ENCODE results near the gene CC2D2A. TPM values are rescaled to one million over a fixed set of nuclear protein-coding genes. Genes with fewer than 3 reads are reported as not detected.

Gene CC2D2A
- total and polyA plus RNA-seq, 2 of the 13 experiments (the other 11 are each of a cell fraction or from before 2014, with no cell fraction given) = 4.2 to 7.2 TPM

DNA sequence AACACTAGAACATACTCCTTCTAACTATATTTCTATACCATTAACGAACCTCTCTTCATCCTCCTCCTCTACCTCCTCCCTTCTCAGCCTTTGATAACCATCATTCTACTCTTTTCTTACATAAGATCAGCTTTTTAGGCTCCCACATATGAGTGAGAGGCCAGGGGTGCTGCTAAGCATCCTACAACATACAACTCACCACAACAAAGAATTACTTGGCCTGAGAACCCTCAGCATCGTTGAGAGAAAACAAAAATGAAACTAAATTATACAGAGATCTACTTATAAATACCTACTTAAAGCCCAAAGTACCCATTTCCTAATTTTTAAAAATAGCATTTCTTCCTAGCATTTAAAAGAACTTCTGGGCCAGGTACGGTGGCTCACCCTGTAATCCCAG lies 77.7 kb downstream of the CC2D2A start:
- Histone ChIP-seq H3K27me3 (ENCODE audit: control insufficient read depth in 1 of 2, insufficient read depth in 2 of 2, low read length in 2 of 2) (no peaks in the 10 kb centered on the region), H3K36me3 (replicated peaks in 1 of 2; ENCODE audit: control insufficient read depth in 1 of 2, insufficient read depth in 2 of 2, low read length in 2 of 2) (no peaks in the 10 kb centered on the region), H3K4me2 (ENCODE audit: low read depth, low read length) (no peak overlapping the region), H3K4me3 (replicated peaks in 1 of 3; ENCODE audit: insufficient read depth in 1 of 3, low read depth in 2 of 3, low read length in 3 of 3) (no peak overlapping the region), H3K9ac (ENCODE audit: insufficient read depth, low read depth, low read length) (no peak overlapping the region), H4K20me1 (ENCODE audit: insufficient read depth, low read length) (no peaks in the 10 kb centered on the region), H2AFZ (ENCODE audit: low read length) (no peak overlapping the region), H3K9me3 (ENCODE audit: low read length) (no peaks in the 10 kb centered on the region), H3K79me2 (ENCODE audit: insufficient read depth, low read length) (no peaks in the 10 kb centered on the region), H3K27ac (ENCODE audit: extremely low read length, insufficient read depth, low read length) (no peak overlapping the region), H3K4me1 (ENCODE audit: insufficient read depth, low read length) (peaks cover 19% of the 10 kb centered on the region)
- no peak for TF ChIP-seq HNRNPUL1 (IDR thresholded peaks at IDR 0.05; ENCODE audit: low read depth, low read length)
- TF ChIP-seq ZNF737 (CRISPR knock-in tag; IDR thresholded peaks at IDR 0.05; ENCODE audit: borderline replicate concordance) = no peak
- TF ChIP-seq ZNF230 (CRISPR knock-in tag; IDR thresholded peaks at IDR 0.05) = no peak
- TF ChIP-seq E2F5 (CRISPR knock-in tag; conservative IDR thresholded peaks at IDR 0.05) = no peak
- no peak for TF ChIP-seq MIER3 (CRISPR knock-in tag; IDR thresholded peaks at IDR 0.05; ENCODE audit: borderline replicate concordance)
- no peak for TF ChIP-seq ETV6 (CRISPR knock-in tag; conservative IDR thresholded peaks at IDR 0.05)
- TF ChIP-seq ZEB1 (IDR thresholded peaks at IDR 0.05; ENCODE audit: insufficient replicate concordance, low read depth) = no peak
- no peak for TF ChIP-seq ZBTB20 (CRISPR knock-in tag; IDR thresholded peaks at IDR 0.05; ENCODE audit: borderline replicate concordance, low read depth)
- TF ChIP-seq ZBTB38 (CRISPR knock-in tag; IDR thresholded peaks at IDR 0.05) = no peak
- no peak for TF ChIP-seq HHEX (CRISPR knock-in tag; IDR thresholded peaks at IDR 0.05)
- TF ChIP-seq NFKBIZ (CRISPR knock-in tag; IDR thresholded peaks at IDR 0.05) = no peak
- TF ChIP-seq MATR3 (CRISPR knock-in tag; IDR thresholded peaks at IDR 0.05) = no peak
- intact Hi-C loops (cut with micrococcal nuclease; ENCODE audit: unreplicated experiment) = no loop called here
- 92% methylated on average over 3 of the region's 3 CpGs for WGBS (ENCODE audit: low lambda C conversion rate)
- ChIA-PET CTCF (ENCODE audit: low intra/inter-chr PET ratio, low total read pairs) (no interaction called here), POLR2A (no interaction called here)
- no peak for DNase-seq (ENCODE audit: low spot score)
- ATAC-seq = no peak
- BruUV-seq (replicated peaks) = no TSS peak
- no peak for FAIRE-seq
- in situ Hi-C loops (cut with HindIII; ENCODE audit: extremely low pct_ligation_motif_present, low pct_unique_long_range_greater_than_20kb) = no loop called here
